Vagina (tissue), 2 donors: ENCODE data around the gene YIF1A. TPM values are rescaled to one million over a fixed set of nuclear protein-coding genes. Genes with fewer than 3 reads are reported as not detected.

ENCODE experiments used
- DNase-seq, 2 donors: peaks; one replicate each; pipeline ENCODE4 v3.0.0-alpha.2; 2017; ENCODE audit errors: extremely low spot score in 2 of 2
- H3K27ac ChIP-seq: fragments of 200-600 bp; sonication (generic); one replicate; pipeline ENCODE4 v1.5.1; 2019
- H3K27me3 ChIP-seq: fragments of 200-600 bp; sonication (generic); one replicate; pipeline ENCODE4 v1.5.1; 2019
- H3K36me3 ChIP-seq, 2 donors: fragments of 200-600 bp; sonication (generic); one replicate each; pipeline ENCODE4 v1.5.1; 2017 to 2019
- H3K4me1 ChIP-seq: fragments of 200-600 bp; sonication (generic); one replicate; pipeline ENCODE4 v1.5.1; 2019
- H3K4me3 ChIP-seq, 2 donors: fragments of 200-600 bp; sonication (generic); 1 replicate in 1 of 2; 2 replicates in 1 of 2; pipeline ENCODE4 v1.5.1; 2016 to 2019
- H3K9me3 ChIP-seq: fragments of 200-600 bp; sonication (generic); one replicate; pipeline ENCODE4 v1.5.1; 2019
- CTCF ChIP-seq, 3 experiments: fragments of 450-650 bp in 2 of 3; fragments of 200-600 bp in 1 of 3; sonication (generic) in 1 of 3; IDR thresholded peaks; one replicate each; pipeline ENCODE4 v1.5.1; 2017 to 2019; ENCODE audit warnings: antibody characterized with exemption in 3 of 3, mild to moderate bottlenecking in 2 of 3, moderate library complexity in 2 of 3
- POLR2A ChIP-seq, 2 donors: fragments of 450-650 bp; IDR thresholded peaks; one replicate each; pipeline ENCODE4 v1.6.1; 2017; ENCODE audit warnings: antibody characterized with exemption in 2 of 2, mild to moderate bottlenecking in 2 of 2, moderate library complexity in 2 of 2
- POLR2AphosphoS5 ChIP-seq, 2 donors: sonication (generic); formaldehyde crosslinking; IDR thresholded peaks; one replicate each; pipeline ENCODE4 v1.9.0; 2017; ENCODE audit warnings: antibody characterized with exemption in 2 of 2, mild to moderate bottlenecking in 2 of 2, low read depth in 1 of 2; ENCODE audit not compliant: insufficient read depth in 1 of 2
- intact Hi-C: fragments of 100-400 bp; cut with DNase I; formaldehyde crosslinking; loops from one replicate; pipeline ENCODE4 v1.15.1; 2023
- total RNA-seq: library from RNA; depleted of rRNA; stranded (reverse); fragments of >200 nt; gene quantifications from one replicate; pipeline ENCODE4 v1.2.3, GENCODE V29; 2016

YIF1A gene
- total RNA-seq, 1 donor from 2014 or later, result 130 TPM

- no peak for TF ChIP-seq POLR2A (IDR thresholded peaks at IDR 0.05)
- no peak for TF ChIP-seq POLR2AphosphoS5 (IDR thresholded peaks at IDR 0.05; ENCODE audit: insufficient read depth in 1 of 2, low read depth in 1 of 2)
- no peak for TF ChIP-seq CTCF (IDR thresholded peaks at IDR 0.05)
- no peaks in the 10 kb centered on the region for H3K27me3 ChIP-seq
- no peak overlapping the region for H3K27ac ChIP-seq
- no peak for DNase-seq
- H3K36me3 ChIP-seq, result peaks cover 0 to 34% of the 10 kb centered on the region in 2 donors
- H3K9me3 ChIP-seq, result no peaks in the 10 kb centered on the region
- intact Hi-C loops, result no loop called here
- H3K4me3 ChIP-seq, result no peak overlapping the region
- no peaks in the 10 kb centered on the region for H3K4me1 ChIP-seq
Measured at GRCh38 chr11:66243782-66244535, 45.0 kb downstream of the YIF1A start.

DNA sequence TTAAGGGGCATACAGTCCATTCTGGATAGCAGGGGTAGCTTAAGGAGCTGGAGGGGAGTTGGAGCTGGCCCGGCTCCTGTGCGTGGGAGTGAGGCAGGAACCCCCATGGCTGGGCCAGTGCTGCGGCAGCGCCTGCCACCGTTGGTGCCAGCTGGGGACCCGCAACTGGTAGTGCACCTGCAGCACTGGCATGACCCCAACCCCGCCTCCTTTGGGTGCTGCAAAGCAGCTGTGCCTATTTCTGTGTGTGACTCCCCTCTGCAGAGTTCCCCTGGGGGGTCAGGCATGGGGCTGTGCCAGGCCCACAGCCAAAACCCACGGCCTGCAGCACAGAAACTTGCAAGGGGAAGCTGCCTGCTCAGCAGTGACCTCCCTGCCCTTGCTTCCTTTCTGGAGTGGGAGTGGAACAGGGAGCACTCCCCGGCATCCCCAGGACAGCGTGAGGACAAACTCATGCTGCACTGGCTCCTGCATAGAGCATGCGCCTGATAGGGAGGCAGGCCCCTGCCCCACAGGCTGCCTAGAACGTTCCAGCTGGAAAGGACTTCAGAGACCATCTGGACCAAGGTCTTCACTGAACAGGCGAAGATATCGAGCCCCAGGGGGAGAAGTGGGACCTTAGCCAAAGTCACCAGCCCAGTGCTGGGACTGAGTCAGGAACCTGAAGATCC, 46.7 kb downstream of the YIF1A start:
- H3K36me3 ChIP-seq, result peaks cover 0 to 37% of the 10 kb centered on the region in 2 donors
- no peaks in the 10 kb centered on the region for H3K4me1 ChIP-seq
- no peak for DNase-seq
- H3K27ac ChIP-seq, result no peak overlapping the region
- H3K9me3 ChIP-seq, result no peaks in the 10 kb centered on the region
- no peaks in the 10 kb centered on the region for H3K27me3 ChIP-seq
- no peak for TF ChIP-seq CTCF (IDR thresholded peaks at IDR 0.05)
- TF ChIP-seq POLR2A (IDR thresholded peaks at IDR 0.05), result no peak
- TF ChIP-seq POLR2AphosphoS5 (IDR thresholded peaks at IDR 0.05; ENCODE audit: insufficient read depth in 1 of 2, low read depth in 1 of 2), result no peak
- intact Hi-C loops, result no loop called here
- no peak overlapping the region for H3K4me3 ChIP-seq

- H3K4me3 ChIP-seq, result no peak overlapping the region
- intact Hi-C loops, result no loop called here
- no peak overlapping the region for H3K27ac ChIP-seq
- peaks cover 0 to 38% of the 10 kb centered on the region in 2 donors for H3K36me3 ChIP-seq
- DNase-seq, result no peak
- TF ChIP-seq CTCF (IDR thresholded peaks at IDR 0.05), result no peak
- TF ChIP-seq POLR2AphosphoS5 (IDR thresholded peaks at IDR 0.05; ENCODE audit: insufficient read depth in 1 of 2, low read depth in 1 of 2), result no peak
- TF ChIP-seq POLR2A (IDR thresholded peaks at IDR 0.05), result no peak
- no peaks in the 10 kb centered on the region for H3K27me3 ChIP-seq
- no peaks in the 10 kb centered on the region for H3K9me3 ChIP-seq
- H3K4me1 ChIP-seq, result no peaks in the 10 kb centered on the region
Measured at GRCh38 chr11:66240781-66241136, 48.2 kb downstream of the YIF1A start.

DNA sequence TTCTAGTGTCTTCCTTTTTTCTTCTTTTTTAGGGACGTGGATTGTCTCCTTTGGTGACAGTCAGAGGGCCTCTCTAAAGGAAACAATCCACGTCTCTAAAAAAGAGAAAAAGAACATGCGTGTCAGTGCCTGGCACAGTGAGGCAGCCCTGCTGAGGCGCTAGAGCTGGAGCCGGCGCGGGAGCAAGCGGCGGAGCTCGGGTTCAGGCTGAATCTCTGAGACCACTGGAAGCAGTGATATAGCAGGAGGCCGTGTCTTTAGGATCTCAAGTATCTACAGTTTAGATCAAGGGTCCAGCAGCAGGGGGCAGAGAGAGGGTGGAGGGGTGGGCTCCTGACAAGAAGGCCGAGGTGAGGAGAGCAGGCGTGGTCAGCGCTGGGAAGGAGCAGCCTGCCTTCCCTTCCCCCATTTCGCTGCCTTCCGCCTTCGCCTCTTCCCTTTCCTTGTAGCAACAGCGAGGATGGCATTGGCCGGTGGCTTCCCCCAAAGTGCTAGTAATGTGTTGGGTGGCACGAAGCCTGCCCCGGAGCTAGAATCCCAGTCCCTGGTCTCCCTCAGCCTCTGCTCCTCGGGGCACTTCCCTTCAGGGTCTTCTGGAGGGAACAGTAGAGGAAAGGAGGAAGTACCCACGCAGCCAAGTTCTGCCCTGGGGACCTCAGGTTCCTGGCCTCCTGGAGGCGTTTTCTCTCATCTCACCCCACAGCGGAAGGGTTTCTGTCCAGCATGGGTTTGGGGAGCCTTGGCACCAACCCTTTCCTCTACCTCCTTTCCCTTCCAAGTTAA, 48.8 kb downstream of the YIF1A start:
- TF ChIP-seq CTCF (IDR thresholded peaks at IDR 0.05) (no peak), POLR2A (IDR thresholded peaks at IDR 0.05) (no peak), POLR2AphosphoS5 (IDR thresholded peaks at IDR 0.05; ENCODE audit: insufficient read depth in 1 of 2, low read depth in 1 of 2) (no peak)
- Histone ChIP-seq H3K4me1 (no peaks in the 10 kb centered on the region), H3K9me3 (no peaks in the 10 kb centered on the region), H3K27ac (no peak overlapping the region), H3K27me3 (no peaks in the 10 kb centered on the region), H3K36me3 (peaks cover 0 to 41% of the 10 kb centered on the region in 2 donors), H3K4me3 (no peak overlapping the region)
- no peak for DNase-seq
- intact Hi-C loops, result no loop called here
